SU-DHL-6 (cell line): ENCODE measurements around the gene ASB15.

Experiments
- H2AFZ ChIP-seq: fragments of 200-600 bp; sonication (generic); 2 replicates; pipeline ENCODE4 v1.6.1; 2014; ENCODE audit warnings: low read depth, mild to moderate bottlenecking, moderate library complexity, mixed read lengths, antibody characterized with exemption, low read length; ENCODE audit not compliant: severe bottlenecking
- H3F3A ChIP-seq: fragments of 200-600 bp; shearing (Covaris generic); 2 replicates; pipeline ENCODE4 v1.6.0; 2016; ENCODE audit warnings: antibody characterized with exemption, mild to moderate bottlenecking; ENCODE audit not compliant: insufficient read depth
- H3K27ac ChIP-seq: fragments of 200-600 bp; sonication (generic); 2 replicates; pipeline ENCODE4 v1.5.1; 2016; ENCODE audit warnings: low read depth, mild to moderate bottlenecking, low read length, moderate library complexity, mixed read lengths
- H3K27me3 ChIP-seq: fragments of 200-600 bp; sonication (generic), shearing (Covaris generic); 2 replicates; pipeline ENCODE4 v1.6.0; 2014; ENCODE audit warnings: mild to moderate bottlenecking, low read length
- H3K36me3 ChIP-seq: fragments of 200-600 bp; sonication (generic); 2 replicates; pipeline ENCODE4 v1.6.1; 2014; ENCODE audit warnings: mild to moderate bottlenecking, low read length, mixed read lengths
- H3K4me2 ChIP-seq: fragments of 300-600, 200-600 bp; shearing (Covaris generic), sonication (generic); 2 replicates; pipeline ENCODE4 v1.6.0; 2014; ENCODE audit warnings: low read length, low read depth, mild to moderate bottlenecking; ENCODE audit not compliant: poor library complexity, severe bottlenecking
- H3K4me3 ChIP-seq: fragments of 200-600 bp; sonication (generic); 2 replicates; pipeline ENCODE4 v1.5.1; 2014; ENCODE audit warnings: antibody characterized with exemption, low read length, mild to moderate bottlenecking, mixed read lengths; ENCODE audit not compliant: insufficient read depth, poor library complexity, severe bottlenecking
- H3K79me2 ChIP-seq: fragments of 200-600 bp; sonication (generic); 2 replicates; pipeline ENCODE4 v1.6.1; 2014; ENCODE audit warnings: mild to moderate bottlenecking, low read length, moderate library complexity; ENCODE audit not compliant: insufficient read depth
- H3K9ac ChIP-seq: fragments of 200-600 bp; sonication (generic); 2 replicates; pipeline ENCODE4 v1.7.0; 2014; ENCODE audit warnings: mild to moderate bottlenecking, low read length
- H3K9me2 ChIP-seq: fragments of 200-600 bp; sonication (generic); replicated peaks from 2 replicates; pipeline ENCODE4 v1.6.1; 2014; ENCODE audit warnings: low read length; ENCODE audit not compliant: insufficient read depth
- H3K9me3 ChIP-seq: fragments of 200-600 bp; sonication (generic); 2 replicates; pipeline ENCODE4 v1.6.1; 2014; ENCODE audit warnings: low read length, mixed read lengths; ENCODE audit not compliant: insufficient read depth
- H4K20me1 ChIP-seq: fragments of 200-600 bp; sonication (generic); 2 replicates; pipeline ENCODE4 v1.6.1; 2014; ENCODE audit warnings: low read depth, mild to moderate bottlenecking, antibody characterized with exemption, low read length, moderate library complexity, mixed read lengths
- EZH2phosphoT487 ChIP-seq: fragments of 200-600 bp; sonication (generic), shearing (Covaris generic); conservative IDR thresholded peaks from 2 replicates; pipeline ENCODE4 v1.6.1; 2018; ENCODE audit warnings: mild to moderate bottlenecking, antibody characterized with exemption, low read length, moderate library complexity, mixed read lengths
- TF ChIP-seq, protein P1 (sequence below): fragments of 200-600 bp; sonication (generic); IDR thresholded peaks from one replicate; pipeline ENCODE4 v1.5.1; 2017; ENCODE audit warnings: antibody characterized with exemption, mild to moderate bottlenecking, low read length, moderate library complexity; ENCODE audit not compliant: insufficient read depth, poor library complexity, severe bottlenecking

Gene ASB15

DNA sequence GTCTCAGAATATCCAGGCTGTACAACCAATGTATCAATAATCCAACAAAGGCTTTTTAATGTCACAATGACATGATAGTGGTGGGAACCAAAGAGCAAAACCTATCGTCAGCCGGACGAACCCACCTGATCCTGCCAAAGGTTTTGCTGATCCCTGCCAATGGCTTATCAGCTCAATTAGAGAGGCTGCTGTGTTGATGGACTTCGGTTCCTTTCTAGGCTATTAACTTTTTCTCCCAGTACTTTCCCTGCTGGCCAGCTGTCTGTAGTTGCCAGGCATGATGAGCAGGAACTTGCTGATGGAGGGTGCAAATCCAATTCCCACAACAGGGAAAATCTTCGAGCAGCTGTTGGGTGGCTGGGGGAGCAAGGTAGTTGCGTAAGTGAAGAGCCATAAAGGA, 56.4 kb downstream of the ASB15 start:
- Histone ChIP-seq H3K36me3 (no peaks in the 10 kb centered on the region), H3K9ac (no peak overlapping the region), H4K20me1 (no peaks in the 10 kb centered on the region), H3K4me2 (no peak overlapping the region), H3K9me2 (no peaks in the 10 kb centered on the region), H3K4me3 (no peak overlapping the region), H3F3A (no peaks in the 10 kb centered on the region), H2AFZ (no peak overlapping the region), H3K79me2 (no peaks in the 10 kb centered on the region), H3K27ac (no peak overlapping the region), H3K9me3 (no peaks in the 10 kb centered on the region), H3K27me3 (no peaks in the 10 kb centered on the region)
- TF ChIP-seq, protein P1, sequence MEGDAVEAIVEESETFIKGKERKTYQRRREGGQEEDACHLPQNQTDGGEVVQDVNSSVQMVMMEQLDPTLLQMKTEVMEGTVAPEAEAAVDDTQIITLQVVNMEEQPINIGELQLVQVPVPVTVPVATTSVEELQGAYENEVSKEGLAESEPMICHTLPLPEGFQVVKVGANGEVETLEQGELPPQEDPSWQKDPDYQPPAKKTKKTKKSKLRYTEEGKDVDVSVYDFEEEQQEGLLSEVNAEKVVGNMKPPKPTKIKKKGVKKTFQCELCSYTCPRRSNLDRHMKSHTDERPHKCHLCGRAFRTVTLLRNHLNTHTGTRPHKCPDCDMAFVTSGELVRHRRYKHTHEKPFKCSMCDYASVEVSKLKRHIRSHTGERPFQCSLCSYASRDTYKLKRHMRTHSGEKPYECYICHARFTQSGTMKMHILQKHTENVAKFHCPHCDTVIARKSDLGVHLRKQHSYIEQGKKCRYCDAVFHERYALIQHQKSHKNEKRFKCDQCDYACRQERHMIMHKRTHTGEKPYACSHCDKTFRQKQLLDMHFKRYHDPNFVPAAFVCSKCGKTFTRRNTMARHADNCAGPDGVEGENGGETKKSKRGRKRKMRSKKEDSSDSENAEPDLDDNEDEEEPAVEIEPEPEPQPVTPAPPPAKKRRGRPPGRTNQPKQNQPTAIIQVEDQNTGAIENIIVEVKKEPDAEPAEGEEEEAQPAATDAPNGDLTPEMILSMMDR, result no peak
- TF ChIP-seq EZH2phosphoT487, result no peak

DNA sequence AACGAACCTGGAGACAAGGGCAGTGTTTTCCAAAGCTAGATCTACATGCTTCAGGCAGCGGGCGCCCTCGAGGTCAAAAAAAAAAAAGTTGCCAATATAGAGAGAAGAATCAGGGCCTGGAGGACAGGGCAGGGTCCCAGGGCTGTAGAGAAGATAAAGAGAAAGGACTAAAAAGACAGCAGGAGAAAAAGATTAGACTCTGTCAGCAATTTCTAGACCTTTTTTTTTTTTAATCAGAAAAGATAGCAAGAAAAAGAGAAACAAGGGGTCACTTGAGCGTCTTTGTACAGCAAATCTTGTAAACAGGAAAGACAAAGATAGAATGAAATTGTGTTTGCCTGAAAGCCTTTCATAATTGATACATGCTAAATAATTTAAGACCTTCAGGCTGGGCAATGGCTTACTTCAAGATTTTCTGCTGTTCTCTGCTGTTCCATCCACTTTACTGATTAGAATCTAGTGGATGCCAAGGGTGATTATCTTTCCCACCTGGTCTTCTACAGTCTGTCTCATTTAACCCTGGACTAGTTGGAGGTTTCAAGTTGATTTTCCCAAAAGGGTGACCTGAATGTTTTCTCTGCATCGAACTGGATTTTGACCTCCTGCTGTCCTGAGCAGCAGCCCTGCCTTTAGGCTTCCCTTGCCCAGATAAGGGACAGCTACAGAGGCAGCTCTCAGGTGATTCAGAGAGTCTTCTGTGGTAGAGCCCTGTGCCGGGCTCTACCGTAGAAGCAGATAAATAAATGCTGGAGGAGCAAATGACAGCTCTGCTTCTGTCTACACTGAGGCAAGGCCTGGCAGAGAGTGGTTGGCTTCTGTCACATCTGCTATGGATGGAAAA, 59.1 kb downstream of the ASB15 start:
- Histone ChIP-seq H3K4me2 (no peak overlapping the region), H2AFZ (no peak overlapping the region), H3K9me2 (no peaks in the 10 kb centered on the region), H3K9me3 (no peaks in the 10 kb centered on the region), H3K27ac (no peak overlapping the region), H3K36me3 (no peaks in the 10 kb centered on the region), H3K27me3 (no peaks in the 10 kb centered on the region), H3K79me2 (no peaks in the 10 kb centered on the region), H3F3A (no peaks in the 10 kb centered on the region), H4K20me1 (no peaks in the 10 kb centered on the region), H3K9ac (no peak overlapping the region), H3K4me3 (no peak overlapping the region)
- TF ChIP-seq EZH2phosphoT487, result no peak
- TF ChIP-seq, protein P1, result no peak

DNA sequence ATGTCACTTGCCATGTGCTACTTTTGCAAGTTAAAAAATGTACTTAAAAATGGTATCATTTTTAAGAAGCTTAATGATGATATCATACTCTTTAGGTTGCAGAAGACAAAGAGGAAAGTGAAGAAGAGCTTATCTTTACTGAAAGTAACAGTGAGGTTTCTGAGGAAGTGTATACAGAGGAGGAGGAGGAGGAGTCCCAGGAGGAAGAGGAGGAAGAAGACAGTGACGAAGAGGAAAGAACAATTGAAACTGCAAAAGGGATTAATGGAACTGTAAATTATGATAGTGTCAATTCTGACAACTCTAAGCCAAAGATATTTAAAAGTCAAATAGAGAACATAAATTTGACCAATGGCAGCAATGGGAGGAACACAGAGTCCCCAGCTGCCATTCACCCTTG, 60.1 kb downstream of the ASB15 start:
- no peaks in the 10 kb centered on the region for H3K79me2 ChIP-seq
- H4K20me1 ChIP-seq, result no peaks in the 10 kb centered on the region
- H3K4me2 ChIP-seq, result no peak overlapping the region
- no peaks in the 10 kb centered on the region for H3K27me3 ChIP-seq
- H3K9ac ChIP-seq, result no peak overlapping the region
- H3K27ac ChIP-seq, result no peak overlapping the region
- H3K9me3 ChIP-seq, result no peaks in the 10 kb centered on the region
- H3K9me2 ChIP-seq, result no peaks in the 10 kb centered on the region
- no peak for TF ChIP-seq EZH2phosphoT487
- TF ChIP-seq, protein P1, result no peak
- H3K36me3 ChIP-seq, result no peaks in the 10 kb centered on the region
- no peaks in the 10 kb centered on the region for H3F3A ChIP-seq
- H2AFZ ChIP-seq, result no peak overlapping the region
- no peak overlapping the region for H3K4me3 ChIP-seq
